Mammary epithelial cell (primary cell): ENCODE measurements around the gene MED22.

Experiments
- CTCF ChIP-seq, 2 donors: IDR thresholded peaks in 1 of 2; conservative IDR thresholded peaks in 1 of 2; 2 replicates each; pipeline ENCODE4 v1.5.1; 2011 to 2012; ENCODE audit warnings: inconsistent platforms in 2 of 2, low read length in 2 of 2, mild to moderate bottlenecking in 2 of 2, control low read depth in 1 of 2, low read depth in 1 of 2; ENCODE audit not compliant: insufficient read depth in 1 of 2; ENCODE audit errors: extremely low read depth in 1 of 2
- EZH2 ChIP-seq: IDR thresholded peaks from 2 replicates; pipeline ENCODE4 v1.6.1; 2012; ENCODE audit warnings: low read length, inconsistent platforms, borderline replicate concordance

DNA sequence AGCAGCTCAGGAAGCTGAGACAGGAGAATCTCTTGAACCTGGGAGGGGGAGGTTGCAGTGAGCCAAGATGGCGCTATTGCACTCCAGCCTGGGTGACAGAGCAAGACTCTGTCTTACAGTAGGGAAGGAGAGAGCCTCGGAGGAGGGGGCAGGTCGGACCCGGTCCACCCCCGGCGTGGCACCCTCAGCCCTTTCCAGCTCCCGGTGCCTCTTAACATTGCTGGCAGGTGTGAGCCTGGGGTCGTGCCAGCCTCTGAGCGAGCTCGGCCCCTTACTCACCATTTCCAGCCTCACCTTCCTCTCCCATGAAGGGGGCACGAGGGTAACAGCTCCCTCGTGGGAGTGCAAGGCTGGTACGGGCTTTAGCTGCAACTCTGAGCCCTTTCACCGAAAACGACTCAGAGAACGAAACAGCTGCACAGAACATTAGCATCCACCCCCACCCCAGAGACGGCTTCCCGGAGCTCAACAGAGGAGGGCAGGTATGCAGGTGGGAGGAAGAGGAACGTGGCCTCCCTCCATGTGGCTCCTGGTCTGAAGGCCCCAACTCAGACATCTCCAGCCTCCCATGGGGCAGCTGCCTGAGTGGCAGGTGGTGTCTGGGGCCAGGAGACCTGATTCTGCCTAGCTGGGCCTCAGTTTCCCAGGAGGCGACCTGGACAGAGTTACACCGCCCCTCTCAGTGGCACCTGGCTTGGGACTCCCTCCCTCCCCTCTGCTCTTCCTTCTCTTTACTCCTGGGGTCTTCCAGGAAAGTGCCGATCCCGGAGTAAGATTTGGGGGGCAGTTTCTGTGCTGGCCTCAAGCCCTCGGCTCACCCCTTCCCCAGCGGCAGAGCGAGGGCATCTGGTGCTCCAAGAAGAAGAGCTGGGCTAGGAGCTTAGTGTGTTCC is 44.4 kb downstream of the MED22 start:
- no peak for TF ChIP-seq CTCF (conservative IDR thresholded peaks at IDR 0.05 in 1 of 2, IDR thresholded peaks at IDR 0.05 in 1 of 2; ENCODE audit: extremely low read depth in 1 of 2, insufficient read depth in 1 of 2, low read depth in 1 of 2, low read length in 2 of 2)
- no peak for TF ChIP-seq EZH2
